Midbrain (tissue), 1 donor: ENCODE data around the gene TRIM56.
"Not testable (repeated sequence)": the region's sequence is repeated elsewhere in the genome, so short reads cannot be mapped to it uniquely, and the experiment has no call there.

ENCODE experiments used
- DNase-seq: peaks from one replicate; lab custom pipeline; 2025; lab: John Stamatoyannopoulos, UW

The TRIM56 gene

DNA sequence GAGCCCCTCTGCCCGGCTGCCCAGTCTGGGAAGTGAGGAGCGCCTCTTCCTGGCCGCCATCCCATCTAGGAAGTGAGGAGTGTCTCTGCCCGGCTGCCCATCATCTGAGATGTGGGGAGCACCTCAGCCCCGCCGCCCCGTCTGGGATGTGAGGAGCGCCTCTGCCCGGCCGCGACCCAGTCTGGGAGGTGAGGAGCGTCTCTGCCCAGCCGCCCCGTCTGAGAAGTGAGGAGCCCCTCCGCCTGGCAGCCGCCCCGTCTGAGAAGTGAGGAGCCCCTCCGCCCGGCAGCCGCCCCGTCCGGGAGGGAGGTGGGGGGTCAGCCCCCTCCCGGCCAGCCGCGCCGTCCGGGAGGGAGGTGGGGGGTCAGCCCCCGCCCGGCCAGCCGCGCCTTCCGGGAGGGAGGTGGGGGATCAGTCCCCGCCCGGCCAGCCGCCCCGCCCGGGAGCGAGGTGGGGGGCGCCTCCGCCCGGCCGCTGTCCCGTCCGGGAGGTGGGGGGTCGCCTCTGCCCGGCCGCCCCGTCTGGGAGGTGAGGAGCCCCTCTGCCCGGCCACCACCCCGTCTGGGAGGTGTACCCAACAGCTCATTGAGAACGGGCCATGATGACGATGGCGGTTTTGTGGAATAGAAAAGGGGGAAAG, 7.1 kb downstream of the TRIM56 start:
- not testable (repeated sequence) for DNase-seq

DNA sequence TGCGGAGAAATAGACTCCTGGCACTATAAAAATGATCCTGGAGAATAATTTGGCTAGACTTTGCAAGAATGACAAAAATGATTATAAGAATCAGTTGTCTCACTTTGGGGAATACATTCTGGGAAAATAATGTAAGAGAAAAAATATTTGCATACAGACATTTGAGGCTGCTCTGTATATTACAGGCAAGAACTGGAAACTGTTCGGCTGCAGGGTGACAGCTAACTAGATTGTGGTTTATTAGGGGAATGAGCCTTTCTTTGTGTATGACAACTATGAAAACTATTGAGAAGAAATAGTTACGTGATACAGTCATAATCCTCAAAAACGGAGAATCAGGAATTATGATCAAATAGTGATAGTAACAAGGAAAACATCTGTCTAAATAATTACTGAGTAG, 8.6 kb downstream of the TRIM56 start:
- DNase-seq = no peak

DNA sequence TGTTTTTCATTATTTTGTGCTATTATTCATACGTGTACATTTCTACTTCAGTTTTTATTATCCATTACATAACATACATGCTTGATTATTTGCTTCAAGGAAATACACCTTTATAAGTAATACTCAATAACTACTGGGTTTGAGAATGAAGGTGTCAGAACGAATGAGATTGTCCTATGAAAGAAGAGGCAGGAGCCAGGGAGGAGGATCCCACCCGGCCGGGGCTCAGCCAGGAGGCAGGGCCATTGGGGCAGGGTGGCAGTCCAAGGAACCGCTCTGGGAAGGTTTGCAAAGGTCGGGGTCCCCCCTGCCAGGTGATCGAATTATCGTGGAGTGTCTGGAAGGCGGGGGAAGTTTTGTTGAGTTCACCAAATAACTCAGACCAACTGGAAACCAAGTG, 9.1 kb downstream of the TRIM56 start:
- DNase-seq = no peak

DNA sequence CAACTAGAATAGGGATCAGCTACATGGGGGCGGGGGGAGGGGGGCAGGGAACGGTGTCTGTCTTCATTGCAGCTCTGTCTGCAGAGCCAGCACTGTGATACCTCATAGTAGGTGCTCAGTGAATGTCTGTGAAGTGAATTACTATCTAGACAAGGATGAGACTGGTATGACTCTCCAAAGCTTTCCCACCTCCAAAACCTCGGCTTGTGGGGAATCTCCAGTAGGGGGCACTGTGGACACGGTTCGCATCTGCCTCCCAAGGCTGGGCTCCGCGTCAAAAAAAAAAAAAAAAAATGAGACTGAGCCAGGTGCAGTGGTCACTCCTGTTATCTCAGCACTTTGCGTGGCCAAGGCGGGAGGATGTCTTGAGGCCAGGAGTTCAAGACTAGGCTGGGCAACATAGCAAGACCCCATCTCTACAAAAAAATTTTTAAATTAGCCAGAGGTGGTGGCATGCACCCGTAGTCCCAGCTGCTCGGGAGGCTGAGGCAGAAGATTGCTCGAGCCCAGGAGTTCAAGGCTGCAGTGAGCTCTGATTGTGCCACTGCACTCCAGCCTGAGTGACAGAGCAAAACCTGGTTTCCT, 9.6 kb downstream of the TRIM56 start:
- peak; percentile 2 for DNase-seq

DNA sequence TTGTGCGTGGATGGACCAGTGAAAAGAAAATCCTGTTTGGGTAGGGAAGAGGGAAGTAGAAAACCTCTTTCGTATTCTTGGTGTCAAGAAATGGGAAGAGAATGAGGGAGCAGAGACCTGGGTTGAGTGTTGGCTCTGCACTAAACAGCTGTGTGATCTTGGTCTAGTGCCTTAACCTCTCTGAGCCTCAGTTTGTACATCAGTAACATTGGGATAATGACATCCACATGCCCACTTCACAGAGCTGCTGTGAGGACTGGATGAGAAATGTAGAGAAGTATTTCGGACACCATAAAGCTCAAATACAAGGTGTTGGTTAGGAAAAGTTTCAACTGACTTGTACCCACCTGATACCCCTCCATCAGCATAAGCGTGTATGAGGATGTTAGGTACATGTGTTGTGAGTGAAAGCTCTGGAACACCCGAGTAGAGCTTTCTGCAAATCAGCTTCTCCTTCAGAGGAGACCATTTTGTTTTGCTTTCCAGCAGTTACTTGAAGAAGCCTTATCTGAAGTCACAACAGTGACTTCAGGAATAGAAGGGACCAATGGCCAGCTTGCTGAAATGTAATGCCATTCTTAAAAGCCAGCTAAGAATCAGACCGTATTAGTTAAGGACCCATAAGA, 11.2 kb downstream of the TRIM56 start:
- no peak for DNase-seq

DNA sequence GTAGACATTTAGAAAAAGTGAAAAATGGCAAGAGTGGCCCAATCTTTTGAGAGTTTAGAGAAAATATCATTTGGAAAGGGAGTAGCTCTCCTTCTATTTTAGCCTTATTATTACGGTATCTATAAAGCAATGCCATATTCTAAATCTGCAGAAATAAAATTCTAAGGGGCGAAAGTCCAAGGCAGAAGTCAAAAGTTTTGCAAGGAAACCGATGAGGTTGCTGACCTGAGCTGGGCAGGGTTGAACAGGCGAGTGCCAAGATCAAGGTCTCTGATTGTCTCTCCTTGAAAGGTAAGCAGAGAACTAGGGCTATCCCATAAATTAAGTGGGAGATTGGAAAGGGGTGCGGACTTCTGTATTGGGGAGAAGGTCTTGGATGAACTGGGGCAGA, 11.7 kb downstream of the TRIM56 start:
- DNase-seq = no peak

DNA sequence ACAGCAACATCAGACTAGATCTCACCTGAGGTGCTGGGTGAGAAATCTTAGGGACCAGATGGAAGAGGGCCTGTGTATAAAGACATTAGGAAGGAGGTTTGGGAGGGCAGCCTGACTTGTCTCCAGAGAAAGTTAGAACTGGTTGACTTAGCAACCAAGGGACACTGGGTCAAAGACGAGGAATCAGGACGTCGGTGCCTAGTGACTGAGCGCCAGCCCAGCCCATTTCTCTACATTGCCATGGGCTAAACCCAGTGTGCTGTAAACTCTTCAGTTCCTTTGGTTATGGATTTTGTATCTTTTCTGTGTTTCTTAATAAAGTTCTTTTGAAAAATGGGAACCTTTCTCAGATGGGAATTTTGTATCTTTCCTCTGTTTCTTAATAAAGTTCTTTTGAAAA, 12.3 kb downstream of the TRIM56 start:
- DNase-seq = no peak

DNA sequence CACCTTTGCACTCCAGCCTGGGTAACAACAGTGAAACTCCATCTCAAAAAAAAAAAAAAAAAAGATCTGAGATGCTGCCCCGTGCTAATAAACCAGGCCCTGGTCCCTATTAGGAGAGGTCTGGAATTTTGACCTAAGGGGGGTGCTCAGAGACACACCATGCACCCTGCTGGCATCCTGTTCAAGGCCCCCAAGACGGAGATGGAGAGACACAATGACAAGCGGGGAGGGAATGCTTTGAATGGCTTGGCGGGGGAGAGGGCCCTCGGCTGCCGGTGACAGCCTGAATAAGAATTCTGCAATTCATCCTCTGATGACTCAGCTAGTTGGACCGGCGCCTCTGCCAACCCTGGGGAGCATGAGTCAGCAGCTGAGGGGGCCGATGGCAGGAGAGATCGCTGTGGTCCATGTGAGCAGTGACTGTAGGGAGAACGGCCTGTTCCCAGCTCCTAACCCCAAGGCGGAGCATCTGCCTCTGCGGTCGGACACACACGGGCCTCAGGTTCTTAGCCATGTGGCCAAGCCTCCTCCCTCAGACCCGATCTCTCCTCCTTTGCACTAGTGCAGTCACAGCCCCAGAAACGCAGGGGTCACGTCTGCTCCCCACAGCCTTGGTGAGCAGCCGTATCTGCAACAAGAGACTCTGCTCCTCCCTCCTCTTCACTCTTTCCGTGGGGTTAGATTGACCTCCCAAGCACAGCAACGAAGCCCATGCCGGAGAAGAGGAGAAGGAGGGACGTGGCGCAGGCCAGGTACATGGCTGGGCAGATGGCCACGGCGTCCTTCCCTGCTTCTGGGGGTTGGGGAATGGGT, 14.9 kb downstream of the TRIM56 start:
- DNase-seq = peak; percentile 88

DNA sequence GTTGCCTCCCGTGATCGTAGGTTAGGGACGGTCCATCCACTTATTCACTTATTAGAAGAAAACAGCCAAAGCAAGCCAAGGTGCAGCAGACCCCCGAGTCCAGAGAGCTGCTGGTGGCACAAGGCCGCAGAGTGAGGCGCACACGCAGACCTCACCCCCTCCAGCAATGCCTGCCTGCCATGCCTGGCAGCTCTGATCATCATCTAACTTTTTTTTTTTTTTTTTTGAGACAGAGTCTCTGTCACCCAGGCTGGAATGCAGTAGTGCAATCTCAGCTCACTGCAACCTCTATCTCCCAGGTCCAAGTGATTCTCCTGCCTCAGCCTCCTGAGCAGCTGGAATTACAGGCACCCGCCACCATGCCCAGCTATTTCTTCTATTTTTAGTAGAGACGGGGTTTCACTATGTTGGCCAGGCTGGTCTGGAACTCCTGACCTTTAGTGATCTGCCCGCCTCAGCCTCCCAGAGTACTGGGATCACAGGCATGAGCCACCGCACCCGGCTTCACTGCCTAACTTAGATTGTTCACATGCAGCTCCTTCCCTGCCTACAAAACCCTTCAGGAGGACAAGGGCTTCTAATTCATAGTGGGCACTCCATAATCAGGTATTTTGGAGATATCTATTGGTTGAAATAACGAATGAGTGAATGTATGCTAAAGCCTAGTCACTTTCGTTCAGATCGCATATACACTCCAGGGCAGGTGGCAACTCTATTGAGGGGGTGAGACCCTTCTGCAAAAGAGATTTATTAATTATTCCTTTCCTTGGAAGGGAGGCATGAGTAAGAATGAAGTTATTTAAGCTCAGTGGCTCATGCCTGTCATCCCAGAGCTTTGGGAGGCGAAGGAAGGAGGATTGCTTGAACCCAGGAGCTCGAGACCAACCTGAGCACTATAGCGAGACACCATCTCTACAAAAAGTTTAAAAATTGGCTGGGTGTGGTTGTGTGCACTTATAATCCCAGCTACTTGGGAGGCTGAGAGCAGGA, 15.9 kb downstream of the TRIM56 start:
- no peak for DNase-seq

DNA sequence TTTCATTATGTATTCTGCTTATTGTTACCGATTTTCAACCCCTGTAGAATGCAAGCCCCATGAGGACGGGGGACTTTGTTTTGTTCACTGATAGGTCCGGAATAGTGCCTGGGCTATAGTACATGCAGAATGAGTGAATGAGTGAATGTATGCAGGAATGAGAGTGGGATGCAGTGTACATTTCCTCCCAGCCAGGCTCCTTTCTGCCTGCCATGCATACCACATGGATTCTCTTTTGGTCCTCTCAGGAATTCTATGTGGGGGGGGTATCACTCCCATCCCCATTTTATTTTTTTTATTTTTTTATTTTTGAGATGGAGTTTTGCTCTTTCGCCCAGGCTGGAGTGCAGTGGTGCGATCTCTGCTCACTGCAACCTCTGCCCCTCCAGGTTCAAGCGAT, 16.7 kb downstream of the TRIM56 start:
- DNase-seq = no peak

DNA sequence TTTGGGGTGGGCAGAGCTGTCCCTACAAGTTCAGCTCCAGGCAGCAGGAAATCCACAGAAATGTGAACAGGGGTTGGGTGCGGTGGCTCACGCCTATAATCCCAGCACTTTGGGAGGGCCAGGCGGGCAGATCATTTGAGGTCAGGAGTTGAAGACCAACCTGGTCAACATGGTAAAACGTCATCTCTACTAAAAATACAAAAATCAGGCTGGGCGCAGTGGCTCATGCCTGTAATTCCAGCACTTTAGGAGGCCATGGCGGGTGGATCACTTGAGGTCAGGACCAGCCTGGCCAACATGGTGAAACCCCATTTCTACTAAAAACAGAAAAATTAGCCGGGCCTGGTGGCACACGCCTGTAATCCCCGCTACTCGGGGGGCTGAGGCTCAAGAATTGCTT, 18.4 kb downstream of the TRIM56 start:
- not testable (repeated sequence) for DNase-seq

DNA sequence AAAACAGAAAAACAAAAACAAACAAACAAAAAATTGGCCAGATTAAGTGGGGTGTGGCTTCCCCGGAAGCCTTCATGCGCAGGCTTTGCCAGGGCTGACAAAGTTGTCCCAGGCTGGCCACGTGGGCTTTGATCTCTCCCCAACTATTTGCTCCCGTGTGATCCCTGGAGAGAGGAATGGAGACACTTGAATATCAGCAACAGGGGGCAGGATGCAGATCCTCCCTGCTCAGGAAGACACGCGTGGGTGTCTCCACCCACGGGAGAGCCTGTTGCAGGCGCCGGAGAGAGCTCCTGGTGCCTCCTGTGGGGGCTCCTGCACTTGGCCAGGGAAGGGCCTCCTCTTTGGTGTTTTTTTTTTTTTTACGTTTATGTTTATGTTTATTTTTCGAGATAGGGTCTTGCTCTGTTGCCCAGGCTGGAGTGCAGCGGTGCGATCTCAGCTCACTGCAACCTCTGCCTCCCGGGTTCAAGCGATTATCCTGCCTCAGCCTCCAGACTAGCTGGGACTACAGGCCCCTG, 19.0 kb downstream of the TRIM56 start:
- no peak for DNase-seq

DNA sequence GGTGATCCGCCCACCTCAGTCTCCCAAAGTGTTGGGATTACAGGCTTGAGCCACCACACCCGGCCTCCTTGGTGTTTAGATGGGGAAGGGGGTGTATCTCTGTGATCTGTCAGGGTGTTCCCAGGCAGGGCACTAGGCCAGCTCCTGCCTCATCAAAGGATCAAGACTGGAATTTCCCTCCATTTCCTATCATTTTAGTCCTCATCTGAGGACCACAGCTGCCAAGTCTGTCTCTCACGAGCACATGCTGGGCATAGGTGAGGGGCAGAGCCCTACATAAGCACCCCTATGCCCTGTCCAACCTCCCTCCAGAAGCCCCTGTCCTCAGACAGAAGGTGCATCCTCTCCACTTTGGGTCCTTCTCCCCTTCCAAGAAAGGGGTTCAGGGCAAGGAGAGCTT, 19.5 kb downstream of the TRIM56 start:
- DNase-seq = no peak

DNA sequence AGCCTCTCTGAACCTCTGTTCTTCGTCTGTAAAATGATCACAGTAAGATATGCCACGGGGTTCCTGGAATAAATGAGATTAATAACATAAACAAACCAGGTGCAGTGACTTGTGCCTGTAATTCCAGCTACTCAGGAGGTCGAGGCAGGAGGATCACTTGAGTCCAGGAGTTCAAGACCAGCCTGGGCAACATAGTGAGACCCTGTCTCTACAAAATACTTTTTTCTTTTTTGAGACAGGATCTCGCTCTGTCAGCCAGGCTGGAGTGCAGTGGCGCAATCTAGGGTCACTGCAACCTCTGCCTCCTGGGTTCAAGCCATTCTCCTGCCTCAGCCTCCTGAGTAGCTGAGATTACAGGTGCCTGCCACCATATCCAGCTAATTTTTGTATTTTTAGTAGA, 20.0 kb downstream of the TRIM56 start:
- not testable (repeated sequence) for DNase-seq

DNA sequence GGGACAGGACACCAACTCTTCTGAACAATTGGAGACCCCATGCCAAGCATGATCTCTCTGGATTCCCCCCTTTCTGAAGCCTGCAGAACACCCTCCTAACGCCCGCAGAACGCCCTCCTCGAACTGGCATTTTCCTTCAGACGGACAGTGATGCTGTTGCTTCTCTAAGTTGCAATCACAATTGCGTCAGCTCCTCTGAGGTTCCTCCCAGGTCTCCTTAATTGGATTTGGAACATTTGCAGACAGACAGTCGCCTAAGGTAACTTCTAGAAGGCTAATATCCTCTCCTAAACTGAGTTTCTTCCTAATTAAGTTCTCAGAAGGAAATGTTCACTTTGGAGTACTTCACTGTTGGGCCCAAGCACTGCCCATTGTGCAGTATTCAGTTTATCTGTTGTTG, 21.1 kb downstream of the TRIM56 start:
- no peak for DNase-seq

DNA sequence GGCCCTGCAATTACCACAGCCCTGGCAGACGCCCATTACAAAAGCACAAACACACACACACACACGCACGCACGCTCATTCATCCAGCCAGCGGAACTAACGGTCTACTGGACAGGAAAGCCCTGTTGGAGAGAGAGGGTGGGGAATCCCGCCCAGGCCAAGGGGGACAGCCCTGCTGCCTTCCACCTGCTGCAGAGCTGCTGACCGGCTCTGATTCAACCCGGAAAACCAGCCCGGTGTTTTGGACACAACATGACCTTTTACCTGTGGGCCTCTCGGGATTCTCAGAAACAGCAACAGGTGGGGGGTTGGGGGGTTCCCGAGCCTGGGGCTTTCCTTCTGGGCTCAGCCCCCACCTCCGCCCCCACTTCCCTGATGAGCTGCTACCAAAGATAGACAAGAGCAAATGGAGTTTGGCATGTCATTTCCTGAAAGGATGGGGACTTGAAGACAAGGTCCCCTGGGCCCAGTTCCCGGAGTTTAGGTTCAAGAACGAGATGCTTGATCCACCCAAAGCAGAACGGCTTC, 23.1 kb downstream of the TRIM56 start:
- DNase-seq = peak; percentile 4

DNA sequence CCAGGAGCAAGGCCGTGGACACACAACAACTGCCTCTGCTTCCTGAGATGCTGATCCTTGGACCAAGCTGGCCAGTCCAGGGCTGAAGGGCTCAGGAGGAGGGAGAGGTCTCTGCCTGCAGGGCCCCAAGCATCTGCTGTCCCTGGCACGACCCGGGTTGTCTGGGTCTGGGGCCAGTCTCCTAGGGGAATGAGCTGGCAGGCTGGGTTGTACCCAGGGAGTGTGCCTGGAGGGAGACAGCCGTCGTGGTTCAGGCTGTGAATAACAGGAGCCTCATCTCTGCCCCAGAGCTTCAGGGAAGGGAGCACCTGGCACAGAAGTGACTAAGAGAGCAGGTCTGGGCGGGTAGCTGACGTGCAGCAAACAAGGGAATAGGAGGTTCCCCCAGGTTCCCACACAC, 23.7 kb downstream of the TRIM56 start:
- no peak for DNase-seq

DNA sequence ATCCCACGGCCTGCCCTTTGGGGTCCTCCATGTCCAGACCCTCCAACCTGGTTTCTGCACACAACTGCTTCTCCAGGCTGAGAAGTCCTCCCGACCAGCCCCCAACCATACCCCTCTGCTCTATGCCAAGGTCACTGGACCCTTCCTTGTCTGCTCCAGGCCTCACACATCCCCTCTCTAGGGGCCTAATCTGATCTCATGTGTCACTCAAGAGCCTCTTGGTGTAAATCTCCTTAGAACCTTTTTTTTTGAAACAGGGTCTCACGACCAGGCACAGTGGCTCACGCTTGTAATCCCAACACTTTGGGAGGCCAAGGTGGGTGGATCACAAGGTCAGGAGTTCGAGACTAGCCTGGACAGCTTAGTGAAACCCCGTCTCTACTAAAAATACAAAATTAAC, 24.1 kb downstream of the TRIM56 start:
- no peak for DNase-seq

DNA sequence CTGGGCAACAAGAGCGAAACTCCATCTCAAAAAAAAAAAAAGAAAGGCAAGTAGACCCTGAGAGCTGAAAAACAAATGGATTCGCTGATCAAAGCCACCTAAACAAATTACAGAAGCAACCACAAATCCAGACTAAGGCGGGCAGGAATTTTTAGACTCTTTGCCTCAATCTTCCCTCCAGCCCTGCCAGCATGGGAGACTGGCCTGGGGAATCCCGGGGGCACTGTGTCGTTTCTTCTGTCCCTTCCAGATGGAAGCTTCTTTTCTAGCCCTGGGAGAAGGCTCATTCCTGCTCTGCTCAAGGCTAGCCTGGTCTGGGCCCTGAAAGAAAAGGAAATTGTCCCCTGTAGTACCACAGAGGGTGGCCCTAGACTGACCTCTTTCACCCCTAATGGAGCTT, 26.0 kb downstream of the TRIM56 start:
- DNase-seq = no peak

DNA sequence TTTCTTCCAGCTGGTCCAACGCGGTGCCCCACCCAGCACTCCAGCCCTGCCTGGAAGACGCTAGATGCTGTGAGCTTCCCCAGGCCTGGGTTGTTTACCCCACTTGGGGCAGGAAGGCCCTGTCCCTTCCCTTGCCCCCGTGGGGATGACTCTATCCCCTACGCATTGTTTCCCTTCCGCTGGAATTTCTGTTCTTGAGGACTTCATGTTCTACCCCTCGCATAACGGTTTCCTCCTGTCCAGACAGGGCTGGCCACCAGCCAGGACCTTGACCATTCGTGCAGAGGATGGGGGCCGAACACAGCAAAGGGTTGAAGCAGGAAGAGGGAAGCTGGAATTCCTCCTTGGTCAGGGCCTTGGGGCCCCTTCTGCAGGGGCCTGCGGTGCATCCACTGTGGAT, 27.0 kb downstream of the TRIM56 start:
- DNase-seq = peak; percentile 2

DNA sequence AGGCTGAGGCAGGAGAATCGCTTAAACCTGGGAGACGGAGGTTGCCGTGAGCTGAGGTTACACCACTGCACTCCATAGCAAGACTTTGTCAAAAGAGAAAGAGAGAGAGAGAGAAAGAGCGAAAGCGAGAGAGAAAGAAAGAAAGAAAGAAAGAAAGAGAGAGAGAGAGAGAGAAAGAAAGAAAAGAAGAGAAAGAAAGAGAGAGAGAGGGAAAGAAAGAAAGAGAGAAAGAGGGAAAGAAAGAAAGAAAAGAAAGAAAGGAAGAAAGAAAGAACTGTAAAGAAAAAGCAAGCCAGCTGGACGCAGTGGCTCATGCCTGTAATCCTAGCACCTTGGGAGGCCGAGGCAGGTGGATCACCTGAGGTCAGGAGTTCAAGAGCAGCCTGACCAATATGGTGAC, 27.9 kb downstream of the TRIM56 start:
- not testable (repeated sequence) for DNase-seq
